GM23338 (cell line): Measurements from ENCODE around the gene C1orf198. TPM values are rescaled to one million over a fixed set of nuclear protein-coding genes. Genes with fewer than 3 reads are reported as not detected.

Experiments
- ATAC-seq: fragments of 200-7000 bp; cut with Tn5 transposase; 3 replicates; pipeline ENCODE4 v1.9.1; 2020
- DNase-seq: peaks from one replicate; pipeline ENCODE4 v3.0.0-alpha.2; 2015; ENCODE audit warnings: low spot score
- H2AFZ ChIP-seq: fragments of 200-600 bp; sonication (generic); 2 replicates; pipeline ENCODE4 v1.8.0; 2016; ENCODE audit warnings: antibody characterized with exemption, mild to moderate bottlenecking, moderate library complexity
- H3F3A ChIP-seq: fragments of 200-600 bp; sonication (generic); replicated peaks from 2 replicates; pipeline ENCODE4 v1.8.0; 2017; ENCODE audit warnings: antibody characterized with exemption, mixed run types, low read depth
- H3K27ac ChIP-seq: fragments of 200-600 bp; sonication (generic); 2 replicates; pipeline ENCODE4 v1.6.1; 2016; ENCODE audit warnings: low read depth
- H3K27me3 ChIP-seq: fragments of 200-600 bp; sonication (generic); 2 replicates; pipeline ENCODE4 v1.8.0; 2016; ENCODE audit warnings: mild to moderate bottlenecking, mixed run types, moderate library complexity; ENCODE audit not compliant: insufficient read depth
- H3K36me3 ChIP-seq: fragments of 200-600 bp; sonication (generic); 2 replicates; pipeline ENCODE4 v1.8.0; 2016; ENCODE audit warnings: mild to moderate bottlenecking; ENCODE audit not compliant: insufficient read depth
- H3K4me1 ChIP-seq: fragments of 200-600 bp; sonication (generic); 2 replicates; pipeline ENCODE4 v1.8.0; 2016; ENCODE audit warnings: mild to moderate bottlenecking, moderate library complexity; ENCODE audit not compliant: insufficient read depth
- H3K4me2 ChIP-seq: fragments of 200-600 bp; sonication (generic); 2 replicates; pipeline ENCODE4 v1.7.1; 2017; ENCODE audit warnings: mixed run types
- H3K4me3 ChIP-seq: fragments of 200-600 bp; sonication (generic); 2 replicates; pipeline ENCODE4 v1.6.1; 2016; ENCODE audit warnings: mixed run types
- H3K79me2 ChIP-seq: fragments of 200-600 bp; sonication (generic); replicated peaks from 2 replicates; pipeline ENCODE4 v1.8.0; 2017; ENCODE audit warnings: mild to moderate bottlenecking; ENCODE audit not compliant: insufficient read depth
- H3K9me2 ChIP-seq: fragments of 200-600 bp; sonication (generic); 2 replicates; pipeline ENCODE4 v1.8.0; 2017; ENCODE audit not compliant: insufficient read depth
- H4K20me1 ChIP-seq: fragments of 200-600 bp; sonication (generic); replicated peaks from 2 replicates; pipeline ENCODE4 v1.8.0; 2017; ENCODE audit warnings: mild to moderate bottlenecking; ENCODE audit not compliant: insufficient read depth
- H3K27ac Mint-ChIP-seq: 2 replicates; pipeline ENCODE4 v1.8.0; 2020; ENCODE audit warnings: inconsistent platforms, mild to moderate bottlenecking, moderate library complexity, mixed read lengths
- H3K27me3 Mint-ChIP-seq: 3 replicates; pipeline ENCODE4 v1.8.0; 2022; ENCODE audit warnings: low read depth, mild to moderate bottlenecking, moderate library complexity, mixed read lengths, inconsistent platforms; ENCODE audit not compliant: insufficient read depth, poor library complexity
- H3K36me3 Mint-ChIP-seq: 3 replicates; pipeline ENCODE4 v1.8.0; 2021; ENCODE audit warnings: low read depth, mild to moderate bottlenecking, inconsistent platforms, moderate library complexity, mixed read lengths
- H3K4me1 Mint-ChIP-seq: 3 replicates; pipeline ENCODE4 v1.8.0; 2020; ENCODE audit warnings: mild to moderate bottlenecking, inconsistent platforms, mixed read lengths
- H3K4me3 Mint-ChIP-seq: 3 replicates; pipeline ENCODE4 v1.8.0; 2021; ENCODE audit warnings: moderate library complexity, mild to moderate bottlenecking, inconsistent platforms, mixed read lengths
- H3K9me3 Mint-ChIP-seq: 3 replicates; pipeline ENCODE4 v1.8.0; 2020; ENCODE audit warnings: moderate library complexity, mild to moderate bottlenecking, inconsistent platforms, mixed read lengths
- CREB1 ChIP-seq: fragments of 250-450 bp; sonication (Bioruptor Pico); IDR thresholded peaks from 2 replicates; pipeline ENCODE4 v1.5.0; 2020; ENCODE audit warnings: low read depth, mild to moderate bottlenecking, moderate library complexity
- EZH2 ChIP-seq: fragments of 200-600 bp; sonication (generic); IDR thresholded peaks from one replicate; pipeline ENCODE4 v1.8.0; 2017; ENCODE audit warnings: antibody characterized with exemption, mild to moderate bottlenecking, low read depth; ENCODE audit not compliant: unreplicated experiment
- NANOG ChIP-seq: IDR thresholded peaks from 2 replicates; pipeline ENCODE4 v1.6.1; 2016; ENCODE audit warnings: antibody characterized with exemption, borderline replicate concordance
- POLR2AphosphoS5 ChIP-seq: IDR thresholded peaks from 2 replicates; pipeline ENCODE4 v1.6.1; 2016; ENCODE audit warnings: antibody characterized with exemption, low read depth
- REST ChIP-seq: IDR thresholded peaks from one replicate; pipeline ENCODE4 v1.6.1; 2018; ENCODE audit warnings: antibody characterized with exemption; ENCODE audit not compliant: unreplicated experiment
- ZNF114 ChIP-seq: fragments of 250-450 bp; sonication (Bioruptor Pico); IDR thresholded peaks from 2 replicates; pipeline ENCODE4 v1.5.0; 2020; ENCODE audit warnings: mild to moderate bottlenecking, moderate library complexity
- ZNF462 ChIP-seq: fragments of 250-450 bp; sonication (Bioruptor Pico); IDR thresholded peaks from 2 replicates; pipeline ENCODE4 v1.5.0; 2020; ENCODE audit warnings: mild to moderate bottlenecking, moderate library complexity
- polyA plus RNA-seq: library from polyadenylated mRNA; unstranded; fragments of >200 nt; fragmentation: Nextera tagmentation; extraction: Ambion mirVana; gene quantifications from 2 replicates; pipeline ENCODE4 v1.2.1, GENCODE V29; 2016
- total RNA-seq: library from RNA; depleted of rRNA; stranded (reverse); fragments of >200 nt; shearing (Covaris generic); gene quantifications from 2 replicates; pipeline ENCODE4 v1.2.3, GENCODE V29; 2014

Gene C1orf198
- total and polyA plus RNA-seq, 2 experiments from 2014 or later = 14.9 to 46.6 TPM

GRCh38 chr1:230868736-230869385 is 540 bp upstream of the C1orf198 start:
- Mint-ChIP-seq H3K27ac (peak overlapping the region; percentile 97), H3K4me1 (peaks cover 42% of the 10 kb centered on the region), H3K9me3 (no peaks in the 10 kb centered on the region), H3K27me3 (peaks cover 8% of the 10 kb centered on the region), H3K4me3 (peak overlapping the region; percentile 82), H3K36me3 (peaks cover 4% of the 10 kb centered on the region; the same call in 1 of the 3 replicates)
- peak; percentile 67 for ATAC-seq
- Histone ChIP-seq H4K20me1 (peaks cover 9% of the 10 kb centered on the region; the same call in 1 of the 2 replicates), H3K9me2 (no peaks in the 10 kb centered on the region), H3K4me1 (peaks cover 29% of the 10 kb centered on the region), H3K79me2 (peaks cover 35% of the 10 kb centered on the region), H3K4me3 (peak overlapping the region; percentile 84), H3K27ac (peak overlapping the region; percentile 96), H3F3A (no peaks in the 10 kb centered on the region), H3K36me3 (no peaks in the 10 kb centered on the region), H2AFZ (peak overlapping the region; percentile 92), H3K4me2 (peak overlapping the region; percentile 97), H3K27me3 (peaks cover 10% of the 10 kb centered on the region)
- DNase-seq = peak; percentile 84
- TF ChIP-seq POLR2AphosphoS5 (no peak; the same call in 1 of the 2 replicates), CREB1 (CRISPR knock-in tag) (no peak), NANOG (no peak), ZNF462 (CRISPR knock-in tag) (no peak), EZH2 (no peak), REST (no peak), ZNF114 (no peak)
